Fibroblast of villous mesenchyme (primary cell): ENCODE measurements around the gene SNX25. TPM values are rescaled to one million over a fixed set of nuclear protein-coding genes. Genes with fewer than 3 reads are reported as not detected.
"Not testable (repeated sequence)": the region's sequence is repeated elsewhere in the genome, so short reads cannot be mapped to it uniquely, and the experiment has no call there.

Source experiments
- DNase-seq: peaks from one replicate; pipeline ENCODE4 v3.0.0-alpha.2; 2010; ENCODE audit warnings: low read depth
- H3K4me3 ChIP-seq: 2 replicates; pipeline ENCODE4 v1.5.1; 2011; ENCODE audit warnings: low read depth, mild to moderate bottlenecking, low read length
- total RNA-seq: library from RNA; depleted of rRNA; stranded (reverse); fragments of >200 nt; gene quantifications from 2 replicates; pipeline ENCODE4 v1.2.3, GENCODE V29; 2012
- TF ChIP-seq, protein P1 (sequence below): IDR thresholded peaks from 2 replicates; pipeline ENCODE4 v1.5.1; 2012; ENCODE audit warnings: low read depth, mild to moderate bottlenecking, low read length; ENCODE audit not compliant: insufficient read depth

SNX25 gene
- total RNA-seq, 1 donor = 47.1 TPM

DNA sequence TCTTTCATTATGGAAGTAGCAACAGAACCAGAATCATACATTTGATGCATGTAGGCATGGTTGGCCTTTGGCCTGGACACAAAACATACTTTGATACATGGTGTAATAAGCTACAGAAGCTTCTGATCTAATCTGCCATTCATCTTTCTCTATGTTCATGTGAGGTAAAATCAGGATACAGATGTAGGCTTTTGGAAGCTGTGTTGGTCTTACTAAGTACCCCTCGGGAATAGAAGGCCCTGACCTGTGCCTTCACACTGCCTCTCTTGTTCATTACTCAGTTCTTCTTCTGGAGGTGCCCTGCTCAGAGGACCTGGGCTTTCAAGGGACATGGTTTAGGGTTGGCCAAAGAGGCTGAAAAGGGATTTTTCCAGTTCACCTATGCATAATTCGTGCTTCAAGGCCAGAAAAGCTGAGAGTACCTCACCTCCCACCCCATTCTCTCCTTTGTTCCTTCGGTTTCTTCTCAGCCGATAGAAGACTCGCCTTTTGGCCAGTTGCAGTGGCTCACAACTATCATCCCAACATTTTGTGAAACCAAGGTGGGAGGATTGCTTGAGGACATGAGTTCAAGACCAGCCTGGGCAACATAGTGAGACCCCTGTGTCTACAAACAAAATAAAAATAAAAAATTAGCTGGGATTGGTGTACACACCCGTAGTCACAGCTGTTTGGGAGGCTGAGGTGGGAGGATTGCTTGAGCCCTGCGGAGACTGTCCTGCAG, 25.9 kb downstream of the SNX25 start:
- DNase-seq = no peak
- TF ChIP-seq, protein P1, sequence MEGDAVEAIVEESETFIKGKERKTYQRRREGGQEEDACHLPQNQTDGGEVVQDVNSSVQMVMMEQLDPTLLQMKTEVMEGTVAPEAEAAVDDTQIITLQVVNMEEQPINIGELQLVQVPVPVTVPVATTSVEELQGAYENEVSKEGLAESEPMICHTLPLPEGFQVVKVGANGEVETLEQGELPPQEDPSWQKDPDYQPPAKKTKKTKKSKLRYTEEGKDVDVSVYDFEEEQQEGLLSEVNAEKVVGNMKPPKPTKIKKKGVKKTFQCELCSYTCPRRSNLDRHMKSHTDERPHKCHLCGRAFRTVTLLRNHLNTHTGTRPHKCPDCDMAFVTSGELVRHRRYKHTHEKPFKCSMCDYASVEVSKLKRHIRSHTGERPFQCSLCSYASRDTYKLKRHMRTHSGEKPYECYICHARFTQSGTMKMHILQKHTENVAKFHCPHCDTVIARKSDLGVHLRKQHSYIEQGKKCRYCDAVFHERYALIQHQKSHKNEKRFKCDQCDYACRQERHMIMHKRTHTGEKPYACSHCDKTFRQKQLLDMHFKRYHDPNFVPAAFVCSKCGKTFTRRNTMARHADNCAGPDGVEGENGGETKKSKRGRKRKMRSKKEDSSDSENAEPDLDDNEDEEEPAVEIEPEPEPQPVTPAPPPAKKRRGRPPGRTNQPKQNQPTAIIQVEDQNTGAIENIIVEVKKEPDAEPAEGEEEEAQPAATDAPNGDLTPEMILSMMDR = no peak
- H3K4me3 ChIP-seq = no peak overlapping the region

DNA sequence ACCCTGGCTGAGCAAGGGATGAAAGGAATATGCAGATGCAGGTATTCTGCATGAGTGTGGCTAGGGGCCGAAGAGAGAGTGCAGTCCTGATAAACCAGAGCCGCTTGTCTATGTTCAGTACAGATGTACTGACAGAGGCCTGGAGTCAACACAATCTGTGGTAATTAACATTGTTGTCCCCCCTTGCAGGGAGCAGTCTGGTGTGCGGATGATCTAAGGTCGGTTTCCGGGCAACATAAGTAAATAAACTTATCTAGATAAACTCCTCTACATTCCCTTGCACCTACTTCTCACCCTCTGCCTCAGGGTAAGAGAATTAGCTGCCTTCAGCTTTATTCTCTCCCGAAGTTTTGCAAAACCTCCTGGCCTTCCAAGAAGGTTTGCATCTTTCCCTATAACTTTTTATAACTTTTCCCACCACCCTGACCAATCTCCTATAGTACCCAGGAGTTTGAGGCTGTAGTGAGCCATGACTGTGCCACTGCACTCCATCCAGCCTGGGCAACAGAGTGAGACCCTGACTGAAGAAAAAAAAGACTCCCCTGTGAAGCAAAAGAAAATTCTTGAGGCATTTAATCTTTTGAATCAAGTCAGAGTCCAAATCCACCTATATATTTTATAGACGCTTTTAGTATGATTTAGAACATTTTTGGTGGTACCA, 26.6 kb downstream of the SNX25 start:
- H3K4me3 ChIP-seq = no peak overlapping the region
- TF ChIP-seq, protein P1 = no peak
- peak; percentile 85 for DNase-seq

DNA sequence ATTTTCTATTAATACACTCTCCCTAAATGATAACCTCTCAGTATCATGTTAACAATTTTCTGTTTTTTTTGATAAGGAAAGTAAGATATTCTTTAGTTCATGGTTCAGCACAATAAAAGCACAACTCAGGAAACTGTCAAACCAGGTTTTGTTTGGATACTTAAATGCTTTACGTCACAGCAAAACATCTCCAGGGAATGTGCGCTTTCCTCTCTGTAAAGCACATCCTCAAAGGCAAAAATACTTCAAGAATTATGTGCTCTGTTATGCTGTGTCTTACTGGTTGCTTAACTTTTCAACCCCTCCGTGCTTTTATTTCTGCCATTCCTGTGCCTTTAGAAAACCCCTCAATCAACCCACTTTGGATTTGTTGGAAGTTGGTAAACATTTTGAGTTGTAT, 27.8 kb downstream of the SNX25 start:
- DNase-seq = peak; percentile 78
- no peak overlapping the region for H3K4me3 ChIP-seq
- TF ChIP-seq, protein P1 = no peak

DNA sequence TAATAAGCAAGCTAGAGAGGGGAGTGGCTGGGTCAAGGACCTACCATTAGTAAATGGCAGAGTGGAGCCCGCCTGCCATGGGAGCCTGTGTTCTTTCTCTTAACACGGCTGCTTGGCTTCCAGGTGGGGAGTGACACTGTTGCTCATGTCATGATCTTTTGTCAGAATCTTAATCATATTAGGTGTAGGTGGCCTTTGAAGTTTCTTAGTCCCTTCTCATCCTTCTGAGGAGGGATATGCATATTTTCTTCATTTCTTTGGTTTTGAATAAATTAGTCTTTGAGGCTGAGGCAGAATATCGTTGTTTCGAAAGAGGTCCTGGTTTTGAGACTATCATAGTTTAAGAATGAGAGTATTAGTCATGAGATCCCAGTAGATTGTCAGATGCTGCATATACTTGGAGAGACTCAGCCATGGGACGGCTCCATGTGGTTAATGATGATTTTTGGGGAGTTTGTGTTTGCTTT, 28.9 kb downstream of the SNX25 start:
- TF ChIP-seq, protein P1 = no peak
- peak; percentile 73 for DNase-seq
- no peak overlapping the region for H3K4me3 ChIP-seq

DNA sequence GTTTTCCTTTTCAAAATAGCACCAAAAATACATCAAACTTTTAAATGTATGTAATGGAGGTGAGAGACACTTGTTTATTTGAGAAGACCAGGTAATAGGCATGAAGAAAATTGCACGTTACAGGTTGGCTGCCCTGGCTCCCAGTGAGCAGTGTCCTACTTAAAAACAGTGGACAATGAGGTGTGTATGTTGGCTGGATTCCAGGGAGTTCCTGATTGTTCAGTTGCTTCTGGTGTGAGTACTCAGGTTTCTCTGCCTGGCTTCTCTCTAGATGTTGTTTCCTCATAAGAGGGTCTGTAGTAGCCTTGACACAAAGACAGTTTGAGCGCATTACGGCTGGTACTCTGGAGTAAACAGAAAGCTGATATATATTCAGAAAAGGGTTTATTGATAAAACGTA, 29.4 kb downstream of the SNX25 start:
- H3K4me3 ChIP-seq = no peak overlapping the region
- DNase-seq = peak; percentile 13

DNA sequence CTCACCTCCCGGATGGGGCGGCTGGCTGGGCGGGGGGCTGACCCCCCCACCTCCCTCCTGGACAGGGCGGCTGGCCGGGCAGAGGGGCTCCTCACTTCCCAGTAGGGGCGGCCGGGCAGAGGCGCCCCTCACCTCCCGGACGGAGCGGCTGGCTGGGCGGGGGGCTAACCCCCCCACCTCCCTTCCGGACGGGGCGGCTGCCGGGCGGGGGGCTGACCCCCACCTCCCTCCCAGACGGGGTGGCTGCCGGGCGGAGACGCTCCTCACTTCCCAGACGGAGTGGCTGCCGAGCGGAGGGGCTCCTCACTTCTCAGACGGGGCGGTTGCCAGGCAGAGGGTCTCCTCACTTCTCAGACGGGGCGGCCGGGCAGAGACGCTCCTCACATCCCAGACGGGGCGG, 31.1 kb downstream of the SNX25 start:
- DNase-seq, H3K4me3 ChIP-seq: not testable (repeated sequence)

More for the DNA sequence above, 29.4 kb downstream of the SNX25 start:
- TF ChIP-seq, protein P1 = no peak

DNA sequence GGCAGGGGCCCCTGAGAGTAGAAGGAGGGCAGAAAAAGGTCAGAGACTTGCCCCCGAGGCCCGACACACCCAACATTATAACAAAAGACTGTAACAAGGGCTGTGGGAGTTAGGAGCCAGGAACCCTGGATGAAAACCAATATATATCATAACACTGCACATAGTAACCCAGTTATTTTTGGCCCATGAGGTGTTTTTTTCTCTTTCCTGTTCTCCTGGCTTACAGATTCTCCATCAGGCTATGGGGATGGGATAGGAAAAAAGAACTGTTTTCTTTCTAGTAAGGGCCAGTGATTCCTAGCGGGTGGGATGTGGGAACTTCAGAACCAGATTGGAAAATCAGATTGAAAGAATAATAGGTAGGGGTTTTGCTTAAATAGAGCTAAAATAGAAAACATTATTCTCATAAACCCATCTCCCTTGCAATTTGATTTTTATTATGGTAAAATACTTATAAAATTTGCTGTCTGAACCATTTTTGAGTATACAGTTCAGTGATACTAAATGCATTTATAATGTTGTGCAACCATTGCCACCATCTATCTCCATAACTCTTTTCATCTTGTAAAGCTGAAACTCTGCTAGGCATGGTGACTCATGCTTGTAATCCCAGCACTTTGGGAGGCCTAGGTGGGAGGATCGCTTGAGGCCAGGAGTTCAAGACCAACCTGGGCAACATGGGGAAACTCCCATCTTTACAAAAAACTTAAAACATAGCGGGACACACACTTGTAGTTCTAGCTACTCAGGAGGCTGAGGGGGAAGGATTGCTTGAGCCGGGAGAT, 33.5 kb downstream of the SNX25 start:
- TF ChIP-seq, protein P1 = no peak
- H3K4me3 ChIP-seq = no peak overlapping the region
- peak; percentile 28 for DNase-seq
